NCI-H1105 (cell line): ENCODE data around the gene FCSK.
"Not testable (repeated sequence)": the region's sequence is repeated elsewhere in the genome, so short reads cannot be mapped to it uniquely, and the experiment has no call there.

Experiments
- DNase-seq: peaks from one replicate; lab custom pipeline; 2025; lab: John Stamatoyannopoulos, UW

FCSK gene

DNA sequence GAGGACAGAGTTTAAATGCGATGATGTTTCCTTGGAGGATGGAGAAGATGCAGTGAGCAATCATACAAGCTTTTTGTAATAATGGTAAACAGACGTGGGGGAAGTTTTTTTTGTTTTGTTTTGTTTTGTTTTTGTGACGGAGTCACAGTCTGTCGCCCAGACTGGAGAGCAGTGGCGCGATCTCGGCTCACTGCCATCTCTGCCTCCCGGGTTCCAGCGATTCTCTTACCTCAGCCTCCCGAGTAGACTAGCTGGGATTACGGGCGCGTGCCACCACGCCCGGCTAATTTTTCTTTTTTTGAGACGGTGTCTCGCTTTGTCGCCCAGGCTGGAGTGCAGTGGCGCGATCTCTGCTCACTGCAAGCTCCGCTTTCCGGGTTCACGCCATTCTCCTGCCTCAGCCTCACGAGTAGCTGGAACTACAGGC lies 70.0 kb downstream of the FCSK start:
- DNase-seq, result not testable (repeated sequence)

- DNase-seq, result no peak
These were observed 72.0 kb downstream of the FCSK start for GRCh38 chr16:70526403-70526802.

DNA sequence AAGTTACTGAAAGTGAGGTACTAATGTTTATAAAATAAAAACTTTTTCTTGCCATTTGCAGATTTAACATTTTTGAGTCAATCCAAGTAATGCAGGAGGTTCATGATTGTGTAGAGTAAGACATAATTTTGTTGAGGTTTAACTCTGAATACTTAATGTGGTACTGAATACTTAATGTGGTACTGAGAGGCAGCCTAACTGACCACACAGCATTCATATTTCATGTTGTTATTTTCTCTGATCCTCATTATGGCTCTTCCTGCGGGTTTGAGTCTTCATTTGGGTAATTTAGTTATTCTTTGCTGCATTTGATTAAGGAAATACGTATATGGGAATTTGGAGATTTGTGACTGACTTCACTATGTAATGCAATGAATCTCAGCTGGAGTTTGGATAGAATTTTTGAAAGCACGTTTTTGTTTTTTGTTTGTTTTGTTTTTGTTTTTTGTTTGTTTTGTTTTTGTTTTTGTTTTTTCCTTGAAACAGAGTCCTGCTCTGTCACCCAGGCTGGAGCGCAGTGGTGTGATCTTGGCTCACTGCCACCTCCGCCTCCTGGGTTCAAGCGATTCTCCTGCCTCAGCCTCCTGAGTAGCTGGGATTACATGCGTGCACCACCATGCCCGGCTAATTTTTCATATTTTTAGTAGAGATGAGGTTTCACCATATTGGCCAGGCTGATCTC lies 73.1 kb downstream of the FCSK start:
- no peak for DNase-seq

- no peak for DNase-seq
These were observed 74.8 kb downstream of the FCSK start for GRCh38 chr16:70529051-70529777.
